Mammary epithelial cell (primary cell): Measurements from ENCODE around the gene BPIFA3.

Source experiments
- EZH2 ChIP-seq: IDR thresholded peaks from 2 replicates; pipeline ENCODE4 v1.6.1; 2012; ENCODE audit warnings: low read length, inconsistent platforms, borderline replicate concordance
- TF ChIP-seq, protein P1 (sequence below), 2 donors: IDR thresholded peaks in 1 of 2; conservative IDR thresholded peaks in 1 of 2; 2 replicates each; pipeline ENCODE4 v1.5.1; 2011 to 2012; ENCODE audit warnings: inconsistent platforms in 2 of 2, low read length in 2 of 2, mild to moderate bottlenecking in 2 of 2, control low read depth in 1 of 2, low read depth in 1 of 2; ENCODE audit not compliant: insufficient read depth in 1 of 2; ENCODE audit errors: extremely low read depth in 1 of 2

DNA sequence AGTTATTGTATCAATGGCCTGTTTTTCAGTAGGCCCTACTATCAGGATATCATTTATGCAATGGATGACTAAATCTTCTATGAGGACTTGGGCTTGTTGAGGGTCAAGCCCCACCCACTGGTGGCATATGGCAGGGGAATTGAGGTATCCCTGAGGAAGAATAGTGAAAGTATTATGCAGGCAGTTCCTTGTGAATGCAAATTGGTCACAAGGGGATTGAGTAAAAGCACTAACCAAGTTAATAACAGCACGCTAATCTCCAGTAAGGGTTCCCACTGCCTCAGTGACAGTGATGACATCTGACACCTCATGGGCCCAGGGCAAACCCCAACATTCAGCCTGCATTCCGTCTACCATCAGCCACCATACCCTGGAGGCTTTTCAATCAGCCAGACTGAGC is 33.5 kb downstream of the BPIFA3 start:
- TF ChIP-seq, protein P1, sequence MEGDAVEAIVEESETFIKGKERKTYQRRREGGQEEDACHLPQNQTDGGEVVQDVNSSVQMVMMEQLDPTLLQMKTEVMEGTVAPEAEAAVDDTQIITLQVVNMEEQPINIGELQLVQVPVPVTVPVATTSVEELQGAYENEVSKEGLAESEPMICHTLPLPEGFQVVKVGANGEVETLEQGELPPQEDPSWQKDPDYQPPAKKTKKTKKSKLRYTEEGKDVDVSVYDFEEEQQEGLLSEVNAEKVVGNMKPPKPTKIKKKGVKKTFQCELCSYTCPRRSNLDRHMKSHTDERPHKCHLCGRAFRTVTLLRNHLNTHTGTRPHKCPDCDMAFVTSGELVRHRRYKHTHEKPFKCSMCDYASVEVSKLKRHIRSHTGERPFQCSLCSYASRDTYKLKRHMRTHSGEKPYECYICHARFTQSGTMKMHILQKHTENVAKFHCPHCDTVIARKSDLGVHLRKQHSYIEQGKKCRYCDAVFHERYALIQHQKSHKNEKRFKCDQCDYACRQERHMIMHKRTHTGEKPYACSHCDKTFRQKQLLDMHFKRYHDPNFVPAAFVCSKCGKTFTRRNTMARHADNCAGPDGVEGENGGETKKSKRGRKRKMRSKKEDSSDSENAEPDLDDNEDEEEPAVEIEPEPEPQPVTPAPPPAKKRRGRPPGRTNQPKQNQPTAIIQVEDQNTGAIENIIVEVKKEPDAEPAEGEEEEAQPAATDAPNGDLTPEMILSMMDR (conservative IDR thresholded peaks at IDR 0.05 in 1 of 2, IDR thresholded peaks at IDR 0.05 in 1 of 2; ENCODE audit: extremely low read depth in 1 of 2, insufficient read depth in 1 of 2, low read depth in 1 of 2, low read length in 2 of 2): no peak
- TF ChIP-seq EZH2: no peak
